Tibial artery (tissue), 4 donors: ENCODE measurements around the gene STAC2.
A peak's percentile ranks its signal among the peaks of the same experiment; 100 is the strongest.

Experiments used
- DNase-seq, 2 donors: peaks; one replicate each; pipeline ENCODE4 v3.0.0-alpha.2; 2019
- H3K27ac ChIP-seq, 2 donors: fragments of 200-600 bp; sonication (generic) in 1 of 2; 1 replicate in 1 of 2; 2 replicates in 1 of 2; pipeline ENCODE4 v1.5.1; 2018 to 2019; ENCODE audit warnings: mild to moderate bottlenecking in 1 of 2
- H3K27me3 ChIP-seq, 2 donors: fragments of 200-600 bp; sonication (generic) in 1 of 2; one replicate each; pipeline versions ENCODE4 v1.5.1 to v1.6.0; 2016 to 2019
- H3K36me3 ChIP-seq, 3 donors: fragments of 200-600 bp; sonication (generic) in 2 of 3; one replicate each; pipeline ENCODE4 v1.5.1; 2016 to 2019; ENCODE audit warnings: mild to moderate bottlenecking in 2 of 3
- H3K4me1 ChIP-seq, 4 donors: fragments of 200-600 bp; sonication (generic) in 2 of 4; 1 replicate in 3 of 4; 2 replicates in 1 of 4; pipeline ENCODE4 v1.5.1; 2016 to 2019
- H3K4me3 ChIP-seq, 2 donors: fragments of 200-600 bp; sonication (generic) in 1 of 2; 1 replicate in 1 of 2; 2 replicates in 1 of 2; pipeline ENCODE4 v1.5.1; 2018 to 2019; ENCODE audit warnings: mild to moderate bottlenecking in 2 of 2
- H3K9me3 ChIP-seq, 3 donors: fragments of 200-600 bp; sonication (generic) in 1 of 3; one replicate each; pipeline ENCODE4 v1.5.1; 2016 to 2019
- CTCF ChIP-seq, 2 experiments: fragments of 200-600 bp in 1 of 2; fragments of 450-650 bp in 1 of 2; IDR thresholded peaks; one replicate each; pipeline ENCODE4 v1.5.1; 2017 to 2019; ENCODE audit warnings: antibody characterized with exemption in 2 of 2, mild to moderate bottlenecking in 1 of 2, moderate library complexity in 1 of 2
- intact Hi-C: fragments of 100-400 bp; cut with DNase I; formaldehyde crosslinking; loops from one replicate; pipeline ENCODE4 v1.15.0; 2023; ENCODE audit warnings: low total_unique reads

STAC2 gene

GRCh38 chr17:39244016-39244599, 18.4 kb upstream of the STAC2 start:
- no peak overlapping the region for H3K27ac ChIP-seq
- H3K36me3 ChIP-seq = no peaks in the 10 kb centered on the region
- intact Hi-C loops = loop anchor here (5.0 to 10.0 kb wide), 2 partner anchors 37 to 259 kb away; no protein-coding TSS in a partner anchor
- no peak for TF ChIP-seq CTCF (IDR thresholded peaks at IDR 0.05)
- H3K4me1 ChIP-seq = peaks cover 0 to 11% (median 0%) of the 10 kb centered on the region in 4 donors
- no peak overlapping the region for H3K4me3 ChIP-seq
- peaks cover 0 to 8% of the 10 kb centered on the region in 2 donors for H3K27me3 ChIP-seq
- DNase-seq = peak in 1 of 2 donors; percentile 65
- no peaks in the 10 kb centered on the region for H3K9me3 ChIP-seq

GRCh38 chr17:39243155-39243554, 17.4 kb upstream of the STAC2 start:
- DNase-seq = peak in 1 of 2 donors; percentile 48
- Histone ChIP-seq H3K27me3 (peaks cover 0 to 8% of the 10 kb centered on the region in 2 donors), H3K4me3 (no peak overlapping the region), H3K36me3 (no peaks in the 10 kb centered on the region), H3K27ac (no peak overlapping the region), H3K4me1 (peaks cover 0 to 20% (median 6%) of the 10 kb centered on the region in 4 donors), H3K9me3 (no peaks in the 10 kb centered on the region)
- intact Hi-C loops = loop anchor here (5.0 to 10.0 kb wide), 2 partner anchors 36 to 258 kb away; no protein-coding TSS in a partner anchor
- TF ChIP-seq CTCF (IDR thresholded peaks at IDR 0.05) = no peak

GRCh38 chr17:39240631-39241030, 14.9 kb upstream of the STAC2 start:
- Histone ChIP-seq H3K4me3 (no peak overlapping the region), H3K27ac (no peak overlapping the region), H3K27me3 (peaks cover 0 to 8% of the 10 kb centered on the region in 2 donors), H3K9me3 (no peaks in the 10 kb centered on the region), H3K36me3 (no peaks in the 10 kb centered on the region), H3K4me1 (peaks cover 0 to 29% (median 10%) of the 10 kb centered on the region in 4 donors)
- DNase-seq = no peak
- TF ChIP-seq CTCF (IDR thresholded peaks at IDR 0.05) = no peak
- intact Hi-C loops = loop anchor here (5.0 to 10.0 kb wide), 2 partner anchors 33 to 256 kb away; no protein-coding TSS in a partner anchor

- intact Hi-C loops = loop anchor here (5.0 to 10.0 kb wide), 3 partner anchors 32 to 255 kb away; partner anchors contain the start of gene ARL5C
- TF ChIP-seq CTCF (IDR thresholded peaks at IDR 0.05) = peak; percentile 23 to 37
- H3K4me1 ChIP-seq = peaks cover 0 to 25% (median 10%) of the 10 kb centered on the region in 4 donors
- DNase-seq = peak in 1 of 2 donors; percentile 65
- peaks cover 0 to 8% of the 10 kb centered on the region in 2 donors for H3K27me3 ChIP-seq
- no peak overlapping the region for H3K4me3 ChIP-seq
- H3K9me3 ChIP-seq = no peaks in the 10 kb centered on the region
- H3K36me3 ChIP-seq = no peaks in the 10 kb centered on the region
- H3K27ac ChIP-seq = no peak overlapping the region
These were observed 14.0 kb upstream of the STAC2 start for GRCh38 chr17:39239640-39240314.

GRCh38 chr17:39238311-39238972, 12.7 kb upstream of the STAC2 start:
- Histone ChIP-seq H3K9me3 (no peaks in the 10 kb centered on the region), H3K27ac (no peak overlapping the region), H3K4me1 (peaks cover 0 to 18% (median 10%) of the 10 kb centered on the region in 4 donors), H3K4me3 (no peak overlapping the region), H3K27me3 (peaks cover 0 to 8% of the 10 kb centered on the region in 2 donors), H3K36me3 (no peaks in the 10 kb centered on the region)
- DNase-seq = peak in 1 of 2 donors; percentile 76
- intact Hi-C loops = loop anchor here (10.0 kb wide), 1 partner anchor 74 kb away; the partner anchor contains the start of gene ARL5C
- no peak for TF ChIP-seq CTCF (IDR thresholded peaks at IDR 0.05)
